Right hindlimb (tissue), 1 donor: Measurements from ENCODE around the gene TTLL1.
"Not testable (repeated sequence)": the region's sequence is repeated elsewhere in the genome, so short reads cannot be mapped to it uniquely, and the experiment has no call there.

Experiments
- DNase-seq: peaks from one replicate; pipeline ENCODE4 v3.0.0-alpha.2; 2018

The TTLL1 gene

GRCh38 chr22:43109921-43110443 is 20.8 kb upstream of the TTLL1 start:
- DNase-seq = no peak

DNA sequence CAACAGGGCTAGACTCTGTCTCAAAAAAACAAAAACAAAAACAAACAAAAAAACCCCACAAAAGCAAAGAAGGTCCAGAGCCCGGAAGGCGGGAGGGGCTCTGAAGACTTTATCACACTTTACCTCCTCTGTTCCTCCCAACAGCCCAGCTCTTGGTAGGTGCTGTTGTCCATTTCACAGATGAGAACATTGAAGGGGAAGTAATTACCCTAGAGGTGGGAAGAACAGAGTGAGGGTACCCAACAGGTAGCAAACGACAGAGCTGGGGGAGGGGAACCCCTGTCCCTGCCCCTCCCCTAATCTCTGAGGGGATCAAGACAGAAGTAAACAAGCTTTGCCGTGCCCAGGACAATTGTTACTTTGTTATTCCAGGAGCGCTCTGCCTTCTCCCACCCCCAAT is 20.3 kb upstream of the TTLL1 start:
- DNase-seq = no peak

DNA sequence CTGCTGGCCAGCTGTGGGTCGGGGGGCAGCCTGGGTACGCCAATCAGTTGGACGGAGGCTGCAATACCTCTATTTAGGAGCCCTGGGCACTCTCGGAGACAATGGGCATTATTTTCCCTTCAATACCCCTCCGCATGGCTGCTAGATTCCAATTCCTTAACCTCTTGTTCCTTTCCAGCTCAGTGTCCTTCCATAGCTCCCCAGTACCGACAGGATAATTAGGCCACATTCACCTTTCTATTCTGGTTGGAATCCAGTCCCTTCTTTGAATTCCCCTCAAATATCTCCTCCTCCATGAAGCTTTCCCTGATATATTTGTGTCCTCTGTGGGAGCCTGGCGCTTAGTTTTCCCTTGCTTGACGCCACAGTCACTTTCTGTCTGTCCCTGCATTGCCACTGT is 17.1 kb upstream of the TTLL1 start:
- no peak for DNase-seq

DNA sequence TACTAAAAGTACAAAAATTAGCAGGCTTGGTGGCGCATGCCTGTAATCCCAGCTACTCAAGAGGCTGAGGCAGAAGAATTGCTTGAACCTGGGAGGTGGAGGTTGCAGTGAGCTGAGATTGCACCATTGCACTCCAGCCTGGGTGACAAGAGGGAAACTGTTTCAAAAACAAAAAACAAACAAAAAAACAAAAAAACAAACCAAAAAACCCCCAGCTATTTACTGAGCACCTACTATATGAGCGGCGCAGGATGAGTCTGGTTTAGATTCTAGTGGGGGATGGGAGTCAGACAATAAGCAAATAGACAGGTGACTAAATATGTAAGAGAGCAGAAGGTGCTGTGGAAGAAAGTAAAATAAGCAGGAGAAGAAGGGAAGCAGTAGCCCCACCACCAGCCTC is 15.8 kb upstream of the TTLL1 start:
- not testable (repeated sequence) for DNase-seq

- not testable (repeated sequence) for DNase-seq
Measured at GRCh38 chr22:43104056-43104625, 14.9 kb upstream of the TTLL1 start.

DNA sequence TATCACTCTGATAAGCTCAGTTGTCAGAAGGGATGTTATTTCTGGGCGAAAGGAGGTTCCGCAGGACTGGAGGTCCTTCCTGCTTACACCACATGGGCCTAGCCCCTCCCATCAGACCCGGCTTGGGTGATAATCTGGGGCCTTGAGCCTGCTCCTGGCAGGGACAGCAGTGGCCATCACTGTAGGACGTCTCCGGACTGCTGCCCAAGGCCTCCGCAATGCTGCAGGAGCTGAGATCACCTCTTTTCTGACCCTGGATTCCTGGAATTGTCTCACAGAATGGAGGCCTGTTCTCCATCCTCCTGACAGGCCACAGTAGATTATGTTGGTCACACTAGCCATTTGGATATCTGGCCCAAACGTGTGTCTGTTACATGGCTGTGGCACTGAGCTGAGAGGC is 12.1 kb upstream of the TTLL1 start:
- DNase-seq = no peak

DNA sequence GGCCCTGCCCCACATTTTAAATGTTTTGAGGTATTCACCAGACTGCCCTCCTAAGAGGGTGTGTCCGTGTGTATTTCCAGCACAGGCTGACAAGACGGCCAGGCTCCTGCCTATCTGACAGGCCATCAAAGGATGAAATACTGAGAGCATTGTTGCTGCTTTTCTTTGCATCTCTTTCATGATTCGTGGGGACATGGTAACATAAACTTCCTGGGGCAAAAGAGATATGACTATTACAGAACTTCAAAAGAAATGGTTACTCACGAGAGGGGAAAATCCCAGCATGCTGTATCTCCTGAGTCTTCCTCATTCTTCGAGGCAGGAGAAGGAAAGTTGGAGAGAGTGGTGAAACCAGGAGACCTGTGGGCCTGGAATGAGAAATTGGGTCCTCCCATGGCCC is 11.0 kb upstream of the TTLL1 start:
- DNase-seq = no peak

GRCh38 chr22:43099095-43099494 is 9.9 kb upstream of the TTLL1 start:
- no peak for DNase-seq

DNA sequence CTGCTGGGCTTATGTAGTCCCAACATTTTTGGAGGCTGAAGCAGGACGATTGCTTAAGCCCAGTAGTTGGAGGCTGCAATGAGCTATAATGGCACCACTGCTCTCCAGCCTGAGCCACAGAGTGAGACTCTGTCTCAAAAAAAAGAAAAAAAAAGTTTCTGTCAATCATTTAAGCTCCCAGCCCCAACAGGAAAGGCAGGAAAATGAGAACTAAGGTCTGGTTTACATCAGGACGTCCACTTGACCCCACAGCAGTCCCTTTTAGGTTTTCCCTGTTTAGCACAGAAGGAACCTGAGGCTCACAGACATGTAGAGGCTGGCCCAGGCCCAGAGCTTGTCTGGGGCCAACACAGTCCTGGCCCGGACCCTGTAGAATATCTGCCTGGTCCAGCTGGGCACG is 9.2 kb upstream of the TTLL1 start:
- DNase-seq = no peak

DNA sequence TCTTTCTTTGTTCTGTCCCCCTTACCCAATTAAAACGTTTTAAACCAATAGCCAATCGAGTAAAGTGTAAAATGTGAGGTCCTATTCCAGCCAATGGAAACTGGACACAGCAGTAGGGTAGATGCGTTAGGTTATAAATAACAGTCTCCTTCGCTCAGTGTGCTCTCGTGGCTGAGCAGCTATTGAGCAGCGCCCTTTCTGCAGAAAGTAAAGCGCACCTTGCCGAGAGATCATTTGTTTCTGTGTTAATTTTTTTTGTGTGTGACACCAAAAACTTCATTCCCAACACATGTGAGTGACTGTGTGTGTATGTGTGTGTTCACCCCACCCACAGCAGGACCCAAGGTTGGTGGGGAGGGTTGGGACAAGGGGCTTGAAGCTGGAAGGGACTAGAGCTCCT is 7.2 kb upstream of the TTLL1 start:
- no peak for DNase-seq

DNA sequence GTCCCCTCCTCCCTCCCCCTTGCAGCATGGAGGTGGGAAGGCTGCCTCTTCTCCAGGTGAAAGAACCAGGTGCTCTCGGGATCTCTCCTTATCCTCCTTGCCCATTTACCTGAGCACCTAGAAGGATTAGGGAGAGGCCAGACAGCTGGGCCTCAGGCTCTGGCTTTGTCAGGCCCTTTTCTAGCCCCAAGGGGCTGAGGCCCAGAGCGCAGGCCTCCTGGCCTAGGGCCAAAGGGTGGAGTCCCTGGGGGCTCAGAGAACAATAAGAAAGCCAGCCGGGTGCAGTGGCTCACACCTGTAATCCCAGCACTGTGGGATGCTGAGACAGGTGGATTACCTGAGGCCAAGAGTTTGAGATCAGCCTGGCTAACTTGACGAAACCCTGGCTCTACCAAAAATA is 5.4 kb upstream of the TTLL1 start:
- DNase-seq = no peak

GRCh38 chr22:43094085-43094484 is 4.9 kb upstream of the TTLL1 start:
- no peak for DNase-seq

GRCh38 chr22:43092085-43092484 is 2.9 kb upstream of the TTLL1 start:
- no peak for DNase-seq

DNA sequence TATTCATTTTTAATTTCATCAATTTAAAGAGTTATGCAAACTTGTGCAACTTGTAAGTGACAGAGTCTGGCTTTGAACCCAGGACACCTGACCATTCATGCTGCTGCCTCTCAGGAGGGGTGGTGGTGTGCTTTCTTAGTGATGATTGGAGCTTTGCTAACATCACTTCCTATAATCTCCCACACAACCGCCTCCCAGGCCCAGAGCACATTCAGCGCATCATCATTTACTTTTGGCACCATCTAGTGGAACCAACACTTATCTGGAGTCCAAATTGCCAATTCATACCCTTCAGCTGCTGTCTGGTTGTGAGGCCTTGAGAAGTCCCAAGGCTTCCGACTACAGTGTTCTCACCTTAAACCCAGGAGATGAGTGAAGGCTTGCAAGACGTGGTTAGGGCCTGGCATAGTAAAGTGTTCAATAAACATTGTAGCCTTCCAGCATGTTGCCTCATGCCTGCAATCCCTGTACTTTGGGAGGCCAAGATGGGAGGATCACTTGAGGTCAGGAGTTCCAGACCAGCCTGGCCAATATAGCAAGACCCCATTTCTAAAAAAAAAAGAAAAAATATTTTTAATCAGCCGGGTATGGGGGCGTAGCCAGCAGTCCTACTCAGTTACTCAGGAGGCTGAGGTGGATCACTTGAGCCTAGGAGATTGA is 1.1 kb upstream of the TTLL1 start:
- peak; percentile 74 for DNase-seq

GRCh38 chr22:43088627-43088983 is 586 bp downstream of the TTLL1 start:
- DNase-seq = no peak

DNA sequence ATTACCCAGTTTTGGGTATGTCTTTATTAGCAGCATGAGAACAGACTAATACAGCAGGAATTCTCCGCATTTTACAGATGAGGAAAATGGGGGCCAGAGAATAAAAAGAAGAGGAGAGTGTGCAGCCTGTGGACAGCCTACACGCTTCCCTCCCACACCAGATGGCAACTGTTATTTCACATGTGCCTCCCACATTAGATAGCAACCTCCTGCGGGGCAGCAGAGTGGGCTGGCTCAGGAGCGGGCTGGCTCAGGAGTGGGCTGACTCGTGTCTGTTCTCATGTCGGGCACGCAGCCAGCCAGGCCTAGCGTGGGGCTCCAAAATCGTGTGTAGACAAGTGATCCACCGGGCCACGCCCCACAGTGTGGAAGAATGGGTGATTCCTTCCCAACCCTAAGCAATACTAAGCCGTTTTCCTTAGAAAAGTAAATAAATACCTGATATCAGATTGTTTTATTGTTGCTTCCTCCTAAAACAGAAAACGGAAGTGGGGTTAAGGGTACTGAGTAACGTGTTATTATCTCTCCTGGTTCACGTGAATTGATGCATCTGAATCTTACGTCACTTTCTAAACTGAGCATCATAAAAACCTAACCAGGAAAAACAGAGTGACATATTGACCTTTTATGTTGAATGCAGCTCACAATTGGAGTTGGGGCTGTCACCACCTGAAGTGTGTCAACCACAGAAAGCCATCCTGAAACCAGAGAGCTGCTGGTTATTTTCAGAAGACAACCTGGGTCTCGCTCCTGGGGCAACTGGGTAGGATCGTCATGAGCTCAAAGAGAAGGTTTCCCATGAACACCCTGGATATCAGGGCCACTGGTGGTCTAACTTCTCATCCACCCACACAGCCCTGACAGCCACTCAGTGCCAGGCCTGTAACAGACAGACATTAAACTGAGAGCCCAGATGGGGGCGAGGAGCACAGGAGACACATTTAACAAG is 3.3 kb downstream of the TTLL1 start:
- DNase-seq = no peak

DNA sequence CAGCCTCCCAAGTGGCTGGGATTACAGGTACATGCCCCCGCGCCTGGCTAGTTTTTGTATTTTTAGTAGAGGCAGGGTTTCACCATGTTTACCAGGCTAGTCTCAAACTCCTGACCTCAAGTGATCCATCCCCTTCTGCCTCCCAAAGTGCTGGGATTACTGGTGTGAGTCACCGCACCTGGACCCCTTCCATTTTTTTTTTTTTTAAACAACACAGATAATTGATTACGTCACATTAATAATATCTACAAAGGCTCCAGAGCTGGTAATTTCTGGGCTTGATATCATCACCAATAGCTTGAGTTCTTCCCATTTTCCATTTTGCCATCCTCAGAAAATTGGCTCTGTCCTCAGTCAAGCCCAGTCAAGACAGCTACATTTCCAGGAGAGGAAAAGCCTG is 7.2 kb downstream of the TTLL1 start:
- no peak for DNase-seq

DNA sequence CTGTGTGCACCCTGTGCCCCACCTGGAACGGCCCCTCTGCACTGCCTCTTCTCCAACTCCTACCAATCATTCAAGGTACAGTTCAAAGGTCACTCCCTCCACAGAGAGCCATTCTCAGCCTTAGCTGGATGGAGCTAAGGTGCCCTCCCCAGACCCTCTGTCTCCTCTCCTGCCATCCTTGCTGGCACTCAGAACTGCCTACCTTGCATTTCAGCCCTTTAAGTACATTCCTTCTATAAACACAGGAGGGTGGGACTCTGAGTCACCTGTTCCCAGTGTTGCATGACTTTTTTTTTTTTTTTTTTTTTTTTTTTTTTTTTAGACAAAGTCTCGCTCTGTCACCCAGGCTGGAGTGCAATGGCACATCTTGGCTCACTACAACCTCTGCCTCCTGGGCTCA is 8.6 kb downstream of the TTLL1 start:
- no peak for DNase-seq

- DNase-seq = no peak
Measured at GRCh38 chr22:43079742-43080141, 9.4 kb downstream of the TTLL1 start.

GRCh38 chr22:43078522-43078921 is 10.7 kb downstream of the TTLL1 start:
- DNase-seq = no peak

DNA sequence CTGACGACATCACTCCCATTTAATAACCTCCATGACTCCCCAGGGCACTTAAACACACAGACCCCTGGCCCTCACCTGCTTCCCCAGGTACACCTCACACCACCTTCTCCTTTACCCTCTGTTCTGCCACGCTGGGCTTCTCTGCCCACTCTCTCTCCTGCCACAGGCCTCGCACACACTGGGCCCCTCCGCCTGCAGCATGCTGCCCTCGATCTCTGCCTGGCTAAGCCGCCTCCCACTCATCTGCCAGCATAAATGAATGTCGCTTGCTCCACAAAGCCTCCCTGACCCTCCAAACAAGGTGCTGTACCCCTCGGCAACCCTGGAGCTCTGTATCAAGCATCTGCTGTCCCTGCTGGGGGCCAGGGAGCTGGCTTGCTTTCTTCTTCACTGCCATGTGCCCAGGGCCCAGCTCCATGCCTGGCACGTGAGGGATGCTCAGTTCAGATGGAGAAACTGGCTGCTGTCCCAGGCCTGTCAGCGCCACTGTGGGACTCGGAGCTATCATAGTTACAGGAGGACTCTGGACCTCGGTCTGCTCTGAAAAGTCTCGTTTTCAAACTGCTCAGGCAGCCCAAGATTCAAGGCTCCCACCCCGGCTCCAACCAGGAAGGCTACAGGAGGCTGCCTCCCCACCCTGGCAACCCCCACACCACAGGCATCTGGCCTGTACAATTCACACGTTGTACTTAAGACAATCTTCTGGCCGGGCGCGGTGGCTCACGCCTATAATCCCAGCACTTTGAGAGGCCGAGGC is 11.9 kb downstream of the TTLL1 start:
- DNase-seq = no peak

GRCh38 chr22:43066844-43067385 is 22.3 kb downstream of the TTLL1 start:
- DNase-seq = no peak

DNA sequence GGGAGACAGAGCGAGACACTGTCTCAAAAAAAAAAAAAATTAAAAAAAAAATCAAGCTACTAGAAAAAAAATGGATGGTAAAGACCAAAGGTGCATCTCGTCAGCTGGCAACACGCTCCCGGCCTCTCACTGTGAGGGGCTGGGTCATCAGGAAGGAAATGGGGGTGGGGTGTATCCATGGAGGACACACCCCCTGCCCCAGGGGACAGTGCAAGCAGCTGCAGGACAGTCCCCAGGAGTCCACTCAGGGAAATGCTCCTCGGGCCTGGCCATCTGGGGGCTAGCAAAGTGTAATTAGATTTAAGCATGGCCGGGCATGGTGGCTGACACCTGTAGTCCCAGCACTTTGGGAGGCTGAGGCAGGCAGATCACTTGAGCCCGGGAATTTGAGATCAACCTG is 23.1 kb downstream of the TTLL1 start:
- DNase-seq = no peak
